NCI-H128 (cell line): ENCODE results near the gene RAB11FIP3.

Source experiments
- DNase-seq: peaks from one replicate; lab custom pipeline; 2025; ENCODE audit not compliant: unreplicated experiment; lab: John Stamatoyannopoulos, UW

The RAB11FIP3 gene

DNA sequence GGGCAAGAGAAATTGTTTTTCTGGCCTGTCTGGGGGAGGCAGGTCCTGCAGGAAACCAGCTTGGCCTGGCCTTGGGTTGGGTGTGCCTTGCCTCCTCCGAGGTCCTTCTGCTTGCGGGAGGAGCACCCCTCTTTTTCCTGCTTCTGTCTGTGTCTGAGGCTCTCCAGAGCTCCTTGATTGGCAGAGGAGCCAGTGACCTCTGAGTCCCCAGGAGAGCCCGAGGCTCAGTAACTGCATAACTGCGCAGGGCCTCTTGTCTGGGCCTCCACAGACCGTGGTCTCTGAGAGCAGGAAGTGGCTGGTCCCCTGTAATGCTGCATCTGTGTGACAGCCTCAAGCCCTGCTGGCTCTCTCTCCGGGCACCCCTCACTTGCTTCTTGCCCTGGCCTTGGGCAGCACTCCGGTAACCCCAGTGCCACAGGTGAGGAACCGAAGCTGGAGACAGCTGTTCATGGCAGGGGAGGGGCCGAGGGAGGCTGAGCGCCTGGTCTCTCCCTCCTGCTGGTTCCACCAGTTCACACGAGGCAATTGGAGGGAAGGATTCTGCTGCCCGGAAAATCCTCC, 103.6 kb downstream of the RAB11FIP3 start:
- no peak for DNase-seq

GRCh38 chr16:530111-530817, 104.8 kb downstream of the RAB11FIP3 start:
- no peak for DNase-seq

- no peak for DNase-seq
Measured at GRCh38 chr16:531494-532125, 106.2 kb downstream of the RAB11FIP3 start.

DNA sequence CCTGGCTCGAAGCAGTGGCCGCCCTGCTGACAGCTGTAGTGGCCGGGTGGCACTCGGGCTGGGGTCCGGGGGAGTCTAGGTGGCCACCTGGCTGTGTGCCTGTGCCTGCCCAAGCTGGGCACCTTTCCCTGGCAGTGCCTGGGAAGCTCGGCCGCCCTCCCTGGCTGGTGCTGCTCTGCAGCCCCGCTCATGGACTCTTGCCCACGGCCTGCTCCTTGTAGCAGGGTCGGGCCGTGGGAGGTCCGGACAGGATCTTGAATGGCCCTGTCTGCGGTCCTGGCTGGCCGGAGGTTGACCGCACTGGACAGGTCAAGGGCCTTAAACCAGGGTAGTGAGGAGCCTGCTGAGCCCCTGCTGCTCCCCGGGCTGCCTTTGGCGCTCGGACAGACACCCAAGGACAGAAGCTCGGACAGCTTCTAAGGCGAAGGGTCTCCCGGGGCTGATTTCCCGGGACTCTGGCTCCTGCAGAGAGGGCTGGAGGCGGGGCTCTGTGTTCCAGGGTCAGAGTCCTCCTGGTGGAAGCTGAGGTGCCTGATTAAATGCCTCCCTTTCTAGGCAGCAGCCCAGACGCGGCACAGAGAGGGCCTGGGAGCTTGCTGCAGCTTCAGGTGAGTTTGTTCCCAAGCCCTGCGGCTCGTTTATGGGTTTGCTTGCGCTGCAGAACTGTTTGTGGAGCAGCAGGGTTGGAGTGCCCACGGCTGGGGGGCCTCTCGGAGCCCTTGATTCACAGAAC, 108.1 kb downstream of the RAB11FIP3 start:
- no peak for DNase-seq

- DNase-seq: no peak
Measured at GRCh38 chr16:534135-534534, 108.7 kb downstream of the RAB11FIP3 start.

DNA sequence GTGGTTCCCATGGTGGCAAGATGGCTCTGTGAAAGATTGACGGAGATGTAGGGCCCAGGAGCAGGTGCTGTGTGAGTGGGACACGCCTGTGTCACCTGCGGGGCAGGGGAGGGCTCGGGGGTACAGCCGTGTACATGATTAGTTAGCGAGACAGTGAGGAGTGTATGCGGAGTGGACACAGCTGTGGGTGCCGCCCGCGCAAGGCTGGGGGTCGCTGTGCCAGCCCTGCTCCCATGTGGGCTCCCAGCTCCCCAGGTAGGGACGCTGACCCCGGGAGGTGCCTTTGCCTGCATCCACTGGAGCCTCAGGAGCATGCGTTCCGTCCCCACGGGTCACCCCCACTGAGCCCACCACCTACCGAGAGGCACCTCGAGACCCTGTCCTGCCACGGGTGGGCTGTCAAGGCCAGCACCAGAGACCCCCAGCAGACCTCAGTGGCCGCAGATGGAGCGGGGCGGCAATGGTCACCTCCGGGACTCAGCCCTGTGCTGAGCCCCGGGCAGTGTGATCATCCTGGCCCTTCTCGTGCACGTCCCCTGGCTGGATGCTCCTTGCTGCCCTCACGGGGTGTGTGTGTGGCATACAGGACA, 109.5 kb downstream of the RAB11FIP3 start:
- DNase-seq: no peak

DNA sequence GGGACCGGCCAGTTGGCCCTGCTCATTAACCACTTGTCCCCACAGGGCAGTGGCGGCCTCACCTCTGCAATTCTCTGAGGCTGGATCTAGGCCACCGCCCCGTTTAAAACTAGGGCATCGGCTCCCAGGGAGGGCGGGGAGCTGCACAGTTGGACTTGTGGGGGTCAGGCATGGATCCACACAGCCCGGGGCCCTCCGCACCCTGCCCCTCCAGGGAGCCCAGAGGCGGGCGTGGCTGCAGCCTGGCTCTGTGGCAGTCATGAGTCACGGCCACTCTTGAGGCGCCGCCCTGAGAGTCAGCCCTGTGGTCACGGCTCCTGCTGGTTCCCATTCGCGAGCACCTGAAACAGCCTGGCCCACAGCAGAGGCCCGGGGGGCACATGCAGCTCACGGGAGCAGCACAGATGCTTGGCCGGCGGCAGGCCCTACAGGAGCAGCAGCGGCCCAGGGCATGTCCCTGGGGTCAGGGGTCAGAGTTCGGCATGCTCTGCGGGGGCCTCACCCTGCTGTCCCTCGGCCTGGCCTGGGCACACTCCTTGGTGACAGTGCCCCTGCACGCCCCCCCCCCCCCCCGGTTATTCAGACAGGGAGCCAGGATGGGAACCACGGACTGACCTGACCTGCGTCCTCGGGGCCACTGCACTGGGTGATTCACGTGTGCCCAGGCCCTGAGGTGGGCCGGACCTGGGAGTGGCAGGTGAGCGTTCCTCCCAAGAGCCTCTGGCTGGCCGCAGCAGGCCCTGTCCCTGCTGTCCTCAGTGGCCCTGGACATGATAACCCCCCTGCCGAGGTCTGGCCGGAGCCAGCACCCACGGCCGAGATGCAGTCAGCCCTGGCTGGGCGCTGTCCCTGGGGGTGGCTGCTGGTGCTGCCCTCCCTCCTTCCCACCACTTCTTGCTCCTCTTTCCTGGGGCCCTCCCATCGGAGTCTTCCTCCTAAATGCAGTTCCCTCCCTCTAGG, 110.3 kb downstream of the RAB11FIP3 start:
- no peak for DNase-seq

DNA sequence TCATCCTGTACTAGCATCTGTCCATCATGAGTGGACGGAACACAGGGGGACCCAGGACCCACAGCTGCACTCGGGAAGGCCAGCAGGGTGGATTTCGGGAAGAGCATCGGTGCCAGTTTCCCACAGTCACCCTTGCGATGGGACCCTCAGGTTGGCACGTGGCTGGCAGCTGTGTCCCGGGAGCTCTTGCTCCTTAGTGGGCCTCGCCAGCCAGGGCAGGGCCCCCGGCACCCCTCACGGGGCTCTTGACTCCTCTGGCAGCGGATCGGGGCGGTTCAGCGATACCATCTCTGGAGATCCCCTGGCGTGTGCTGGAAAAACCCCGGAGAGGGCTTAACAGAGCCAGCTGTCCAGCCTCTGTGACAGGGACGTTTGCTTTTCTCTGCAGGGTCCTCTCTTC, 111.3 kb downstream of the RAB11FIP3 start:
- no peak for DNase-seq

GRCh38 chr16:537415-538335, 112.2 kb downstream of the RAB11FIP3 start:
- no peak for DNase-seq

GRCh38 chr16:539901-540530, 114.6 kb downstream of the RAB11FIP3 start:
- DNase-seq: no peak

DNA sequence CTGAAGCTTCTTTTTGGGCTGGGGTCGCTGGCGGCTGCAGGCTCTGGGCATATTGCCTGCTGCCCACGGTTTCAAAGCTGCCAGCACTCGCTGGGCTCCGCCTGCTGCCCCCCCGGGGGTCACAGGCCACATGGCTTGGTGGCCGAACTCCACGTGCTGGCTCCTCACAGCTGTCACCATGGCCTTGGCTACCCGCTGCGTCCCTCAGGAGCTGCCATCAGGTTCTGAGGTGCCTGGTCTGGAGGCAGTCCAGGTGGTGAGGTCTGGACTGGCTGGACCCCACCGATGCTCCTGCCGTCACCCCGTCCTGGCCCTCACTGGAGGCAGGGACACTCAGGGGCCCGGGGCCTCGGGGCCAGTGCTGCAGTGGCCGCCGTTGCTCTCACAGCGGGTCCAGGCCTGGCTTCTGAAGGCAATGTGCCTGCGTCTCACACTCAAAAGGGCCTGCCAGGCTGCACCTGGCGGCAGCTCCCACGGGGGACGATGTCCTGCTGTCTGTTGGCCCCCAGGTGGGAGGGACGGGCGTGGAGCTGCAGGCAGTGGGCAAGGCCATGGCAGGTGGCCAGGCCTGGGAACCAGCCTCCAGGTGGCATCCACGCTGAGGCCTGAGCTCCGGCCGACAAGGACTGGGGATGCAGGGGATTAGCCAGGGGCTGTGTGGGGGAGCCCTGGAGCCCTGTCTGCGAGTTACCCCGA, 115.3 kb downstream of the RAB11FIP3 start:
- DNase-seq: no peak

DNA sequence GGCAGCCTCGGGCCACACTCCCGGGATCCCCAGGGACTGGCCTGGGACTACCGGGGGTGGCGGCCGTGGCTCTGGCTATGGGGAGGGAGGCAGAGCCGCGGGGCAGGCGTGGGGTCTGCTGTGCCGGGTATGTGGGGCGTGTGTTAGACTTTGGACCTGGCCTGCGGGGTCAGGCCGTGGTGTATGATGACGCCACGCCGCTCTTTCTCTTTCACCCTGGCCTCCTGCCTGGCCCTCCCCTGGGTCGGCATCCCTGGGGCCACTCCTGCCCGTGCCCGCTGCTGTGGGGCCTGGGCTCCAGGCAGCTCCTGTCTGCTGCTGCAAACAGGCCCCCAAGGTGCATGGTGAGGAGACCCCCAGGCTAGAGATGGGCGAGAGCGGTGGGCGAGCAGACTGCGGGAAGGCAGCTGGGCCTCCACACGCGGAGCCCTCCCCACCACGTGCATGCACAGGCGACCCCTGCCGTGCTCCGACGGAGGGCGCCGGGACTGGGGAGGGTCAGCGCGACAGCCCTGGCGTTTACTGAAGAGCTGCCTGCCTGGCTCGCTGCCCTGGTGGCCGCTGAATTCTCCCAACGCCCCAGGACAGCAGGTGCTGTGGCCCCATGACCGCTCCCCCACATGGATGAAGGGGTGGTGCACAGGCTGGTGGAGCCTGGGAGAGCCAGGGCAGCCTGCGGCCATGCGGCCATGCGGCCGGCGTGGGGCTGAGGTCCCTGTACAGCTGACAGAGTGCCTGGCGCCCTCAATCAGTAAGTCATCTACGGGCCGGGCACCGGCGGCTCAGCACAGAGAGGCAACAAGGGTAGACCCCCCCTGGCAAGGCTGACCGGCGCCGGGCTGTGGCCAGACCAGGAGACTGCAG, 118.1 kb downstream of the RAB11FIP3 start:
- DNase-seq: no peak

GRCh38 chr16:544517-544916, 119.1 kb downstream of the RAB11FIP3 start:
- DNase-seq: no peak

DNA sequence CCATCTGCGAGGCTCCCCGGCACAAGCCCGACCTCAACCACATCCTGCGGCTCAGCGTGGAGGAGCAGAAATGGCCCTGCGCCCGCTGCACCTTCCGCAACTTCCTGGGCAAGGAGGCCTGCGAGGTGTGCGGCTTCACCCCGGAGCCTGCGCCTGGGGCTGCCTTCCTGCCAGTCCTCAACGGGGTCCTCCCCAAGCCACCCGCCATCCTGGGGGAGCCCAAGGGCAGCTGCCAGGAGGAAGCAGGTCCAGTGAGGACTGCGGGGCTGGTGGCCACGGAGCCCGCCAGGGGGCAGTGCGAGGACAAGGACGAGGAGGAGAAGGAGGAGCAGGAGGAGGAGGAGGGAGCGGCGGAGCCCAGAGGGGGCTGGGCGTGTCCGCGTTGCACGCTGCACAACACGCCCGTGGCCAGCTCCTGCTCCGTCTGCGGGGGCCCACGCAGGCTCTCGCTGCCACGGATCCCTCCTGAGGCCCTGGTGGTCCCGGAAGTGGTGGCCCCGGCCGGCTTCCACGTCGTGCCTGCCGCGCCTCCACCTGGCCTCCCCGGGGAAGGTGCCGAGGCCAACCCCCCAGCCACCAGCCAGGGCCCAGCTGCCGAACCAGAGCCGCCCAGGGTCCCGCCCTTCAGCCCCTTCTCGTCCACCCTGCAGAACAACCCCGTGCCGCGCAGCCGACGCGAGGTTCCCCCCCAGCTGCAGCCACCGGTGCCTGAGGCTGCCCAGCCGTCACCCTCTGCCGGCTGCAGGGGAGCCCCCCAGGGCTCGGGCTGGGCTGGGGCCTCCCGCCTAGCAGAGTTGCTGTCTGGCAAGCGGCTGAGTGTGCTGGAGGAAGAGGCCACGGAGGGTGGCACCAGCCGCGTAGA, 121.7 kb downstream of the RAB11FIP3 start:
- DNase-seq: no peak

GRCh38 chr16:548586-548985, 123.1 kb downstream of the RAB11FIP3 start:
- DNase-seq: no peak

- DNase-seq: no peak
Measured at GRCh38 chr16:549544-550263, 124.3 kb downstream of the RAB11FIP3 start.
